HepG2 (cell line): ENCODE results near the gene ZNF587B. TPM values are rescaled to one million over a fixed set of nuclear protein-coding genes. Genes with fewer than 3 reads are reported as not detected.

Experiments used
- ATAC-seq: fragments of 200-7000 bp; cut with Tn5 transposase; 3 replicates; pipeline ENCODE4 v1.9.1; 2020; ENCODE audit warnings: mild to moderate bottlenecking, moderate library complexity
- BruUV-seq: library from RNA; stranded (reverse); fragments of 400-500 nt; replicated peaks from 2 replicates; lab custom pipeline; 2021; lab: Mats Ljungman, UMichigan
- CTCF ChIA-PET: fragments of 300-600 bp; formaldehyde crosslinking; extraction: SDS; loops from one replicate; lab custom pipeline; 2021; ENCODE audit warnings: low total read pairs, inconsistent platforms, low intra/inter-chr PET ratio; lab: Yijun Ruan, JAX
- POLR2A ChIA-PET: fragments of 350-600 bp; sonication (Branson Sonifier 250); formaldehyde crosslinking; loops from one replicate; lab custom pipeline; 2020; ENCODE audit warnings: antibody characterized with exemption, inconsistent platforms; lab: Yijun Ruan, JAX
- DNase-seq: peaks from one replicate; pipeline ENCODE4 v3.0.0-alpha.2; 2015; ENCODE audit warnings: low spot score
- FAIRE-seq: peaks from 3 replicates; lab custom pipeline; 2011; peaks lifted over from hg19 to GRCh38; lab: Jason Lieb, UNC
- H2AFZ ChIP-seq: one replicate; pipeline ENCODE4 v1.6.1; 2011; ENCODE audit warnings: low read length, inconsistent platforms
- H3K27ac ChIP-seq: fragments of 300-600 bp; 3 replicates; pipeline ENCODE4 v1.8.0; 2011; ENCODE audit warnings: mixed run types, mild to moderate bottlenecking, mixed read lengths, low read length, inconsistent platforms; ENCODE audit not compliant: insufficient read depth; ENCODE audit errors: extremely low read length
- H3K27me3 ChIP-seq, 2 experiments: fragments of 200-600 bp in 1 of 2; 2 replicates in 1 of 2; 3 replicates in 1 of 2; pipeline versions ENCODE4 v1.6.0 to v1.8.0; 2011; ENCODE audit warnings: low read length in 2 of 2, mild to moderate bottlenecking in 2 of 2, moderate library complexity in 2 of 2, inconsistent platforms in 1 of 2; ENCODE audit not compliant: insufficient read depth in 2 of 2, control insufficient read depth in 1 of 2
- H3K36me3 ChIP-seq, 2 experiments: fragments of 200-600 bp in 1 of 2; replicated peaks in 1 of 2; 2 replicates in 1 of 2; 3 replicates in 1 of 2; pipeline versions ENCODE4 v1.5.1 to v1.8.0; 2011; ENCODE audit warnings: low read length in 2 of 2, inconsistent platforms in 1 of 2; ENCODE audit not compliant: insufficient read depth in 2 of 2, control insufficient read depth in 1 of 2
- H3K4me1 ChIP-seq: 2 replicates; pipeline ENCODE4 v1.5.1; 2012; ENCODE audit warnings: low read length, inconsistent platforms; ENCODE audit not compliant: insufficient read depth
- H3K4me2 ChIP-seq: 2 replicates; pipeline ENCODE4 v1.6.0; 2011; ENCODE audit warnings: low read depth, low read length, inconsistent platforms
- H3K4me3 ChIP-seq, 3 experiments: fragments of 200-600 bp in 1 of 3; sonication (generic), shearing (Covaris generic) in 1 of 3; replicated peaks in 1 of 3; 2 replicates each; pipeline ENCODE4 v1.5.1; 2011 to 2016; ENCODE audit warnings: low read length in 3 of 3, inconsistent platforms in 2 of 3, low read depth in 2 of 3, mild to moderate bottlenecking in 2 of 3, control low read depth in 1 of 3, mixed read lengths in 1 of 3; ENCODE audit not compliant: insufficient read depth in 1 of 3
- H3K79me2 ChIP-seq: one replicate; pipeline ENCODE4 v1.6.1; 2011; ENCODE audit warnings: low read length, inconsistent platforms; ENCODE audit not compliant: insufficient read depth
- H3K9ac ChIP-seq: 2 replicates; pipeline ENCODE4 v1.6.0; 2011; ENCODE audit warnings: mild to moderate bottlenecking, low read depth, low read length, inconsistent platforms; ENCODE audit not compliant: insufficient read depth
- H3K9me3 ChIP-seq: 2 replicates; pipeline ENCODE4 v1.5.1; 2012; ENCODE audit warnings: mild to moderate bottlenecking, low read length
- H4K20me1 ChIP-seq: 2 replicates; pipeline ENCODE4 v1.6.0; 2011; ENCODE audit warnings: inconsistent platforms, mild to moderate bottlenecking, low read length, moderate library complexity; ENCODE audit not compliant: insufficient read depth
- HNF4A ChIP-seq: sonication (generic); formaldehyde crosslinking; IDR thresholded peaks from 2 replicates; pipeline ENCODE4 v1.4.0; 2020; ENCODE audit warnings: missing genetic modification reagents
- MYC ChIP-seq: sonication (generic); formaldehyde crosslinking; IDR thresholded peaks from 2 replicates; pipeline ENCODE4 v1.9.0; 2021; ENCODE audit warnings: missing genetic modification reagents, borderline replicate concordance
- MZF1 ChIP-seq: sonication (generic); formaldehyde crosslinking; IDR thresholded peaks from 2 replicates; pipeline ENCODE4 v1.8.1; 2023; ENCODE audit warnings: mild to moderate bottlenecking, missing genetic modification reagents, borderline replicate concordance
- NR2F6 ChIP-seq, 2 experiments: IDR thresholded peaks; 2 replicates each; pipeline ENCODE4 v1.6.1; 2016; ENCODE audit warnings: antibody characterized with exemption in 1 of 2, mild to moderate bottlenecking in 1 of 2
- SOX6 ChIP-seq, 2 experiments: fragments of 450-650 bp in 1 of 2; sonication (generic) in 1 of 2; formaldehyde crosslinking in 1 of 2; IDR thresholded peaks; 2 replicates each; pipeline versions ENCODE4 v1.4.0 to v1.6.1; 2017 to 2020; ENCODE audit warnings: antibody characterized with exemption in 1 of 2, mild to moderate bottlenecking in 1 of 2, missing genetic modification reagents in 1 of 2
- ZFYVE20 ChIP-seq: sonication (generic); formaldehyde crosslinking; IDR thresholded peaks from 2 replicates; pipeline ENCODE4 v1.8.0; 2023; ENCODE audit warnings: low read depth, mild to moderate bottlenecking, moderate library complexity, missing genetic modification reagents, borderline replicate concordance
- ZNF777 ChIP-seq: sonication (generic); formaldehyde crosslinking; IDR thresholded peaks from 2 replicates; pipeline ENCODE4 v1.4.0; 2020; ENCODE audit warnings: missing genetic modification reagents
- ZZZ3 ChIP-seq: sonication (generic); formaldehyde crosslinking; IDR thresholded peaks from 2 replicates; pipeline ENCODE4 v1.4.0; 2020; ENCODE audit warnings: missing genetic modification reagents, mild to moderate bottlenecking, borderline replicate concordance
- WGBS: methylation state at CpG from one replicate; pipeline ENCODE4 v1.1.6; 2017; ENCODE audit warnings: low lambda C conversion rate; 5-methylcytosine and 5-hydroxymethylcytosine counted together
- in situ Hi-C: cut with HindIII; loops from 2 replicates; pipeline ENCODE4 v1.10.0; 2017; ENCODE audit warnings: low pct_unique_long_range_greater_than_20kb; ENCODE audit not compliant: extremely low pct_ligation_motif_present
- intact Hi-C: fragments of 100-400 bp; cut with micrococcal nuclease; formaldehyde crosslinking; loops from one replicate; pipeline ENCODE4 v1.10.0; 2022; ENCODE audit not compliant: unreplicated experiment
- polyA plus RNA-seq, 8 experiments: library from polyadenylated mRNA; depleted of rRNA in 3 of 8; stranded (reverse) in 7 of 8; unstranded in 1 of 8; fragments of >200 nt; fragmentation: Illumina TruSeq in 4 of 8; extraction: Trizol in 4 of 8; gene quantifications; 2 replicates each; pipeline versions ENCODE4 v1.2.1 to v1.2.3, GENCODE V29; 2011 to 2016; ENCODE audit warnings: low read depth in 4 of 8, missing spikeins in 1 of 8, mixed read lengths in 1 of 8; ENCODE audit not compliant: insufficient read depth in 1 of 8
- total RNA-seq, 5 experiments: library from RNA; depleted of rRNA; stranded (reverse); fragments of >200 nt; fragmentation: Illumina TruSeq; extraction: Trizol; gene quantifications; 2 replicates each; pipeline ENCODE4 v1.2.3, GENCODE V29; 2016; ENCODE audit warnings: low read depth in 1 of 5
- TF ChIP-seq, protein P1 (sequence below): sonication (generic); formaldehyde crosslinking; conservative IDR thresholded peaks from 2 replicates; pipeline ENCODE4 v1.8.1; 2023; ENCODE audit warnings: missing genetic modification reagents
- TF ChIP-seq, protein P2 (sequence below): IDR thresholded peaks from 2 replicates; pipeline ENCODE4 v1.6.1; 2012; ENCODE audit warnings: low read depth, low read length, improper control_type of control experiment
- TF ChIP-seq, protein P3 (sequence below): sonication (generic); formaldehyde crosslinking; IDR thresholded peaks from 2 replicates; pipeline ENCODE4 v1.4.0; 2020; ENCODE audit warnings: mild to moderate bottlenecking, missing genetic modification reagents, borderline replicate concordance
- TF ChIP-seq, protein P4 (sequence below): sonication (generic); formaldehyde crosslinking; IDR thresholded peaks from 2 replicates; pipeline ENCODE4 v1.4.0; 2020; ENCODE audit warnings: missing genetic modification reagents
- TF ChIP-seq, protein P5 (sequence below): sonication (generic); formaldehyde crosslinking; IDR thresholded peaks from 2 replicates; pipeline ENCODE4 v1.8.0; 2022; ENCODE audit warnings: mild to moderate bottlenecking, missing genetic modification reagents, moderate library complexity

Gene ZNF587B
- total and polyA plus RNA-seq, 2 of the 13 experiments (the other 11 are each of a cell fraction or from before 2014, with no cell fraction given), result 5.2 to 29.9 TPM

DNA sequence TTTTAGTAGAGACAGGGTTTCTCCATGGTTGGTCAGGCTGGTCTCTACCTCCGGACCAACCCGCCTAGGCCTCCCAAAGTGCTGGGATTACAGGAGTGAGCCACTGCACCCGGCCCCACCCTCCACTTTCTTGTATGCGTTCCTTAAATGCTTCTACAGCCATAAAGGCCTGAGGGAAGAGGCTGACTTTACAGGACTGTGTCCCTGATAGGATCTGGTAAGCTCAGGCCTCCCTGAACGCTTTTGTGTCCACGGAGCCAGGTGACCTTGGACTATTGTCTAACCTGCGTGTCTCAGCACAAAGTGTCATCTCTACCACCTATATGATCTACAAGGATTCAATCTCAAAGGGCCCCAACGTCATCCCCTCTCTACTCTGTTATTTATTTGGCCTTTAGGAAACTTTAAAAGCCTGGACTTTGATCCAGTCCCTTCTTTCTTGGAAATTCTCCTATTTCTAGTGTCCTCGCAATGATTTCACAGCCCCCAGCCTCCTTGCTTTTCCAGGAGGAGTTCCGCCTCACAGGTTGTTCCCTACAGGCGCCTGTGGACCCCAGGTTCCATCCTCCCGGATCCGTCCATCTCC, 16.1 kb upstream of the ZNF587B start:
- Histone ChIP-seq H3K36me3 (peaks cover 3 to 9% of the 10 kb centered on the region in 2 experiments; a peak in 4 of 5 replicates), H3K79me2 (peaks cover 20% of the 10 kb centered on the region), H4K20me1 (peaks cover 3% of the 10 kb centered on the region; the same call in 1 of the 2 replicates), H3K9ac (peak overlapping the region; percentile 92), H3K4me2 (peak overlapping the region; percentile 88), H3K4me1 (peaks cover 65% of the 10 kb centered on the region), H3K27me3 (no peaks in the 10 kb centered on the region; a peak in 1 of 5 replicates), H2AFZ (no peak overlapping the region), H3K4me3 (peak overlapping the region; percentile 87 to 99 (median 91)), H3K27ac (peak overlapping the region; percentile 92), H3K9me3 (no peaks in the 10 kb centered on the region)
- CTCF ChIA-PET, result no interaction called here
- intact Hi-C loops, result no loop called here
- BruUV-seq, result TSS peak; percentile 72
- POLR2A ChIA-PET, result interaction anchor here (0.6 to 1.7 kb wide), 3 partner anchors 10 to 379 kb away, joined by 3 to 5 read pairs (median 3); partner anchors contain the start of genes ZNF551 and ZNF749
- in situ Hi-C loops, result no loop called here
- FAIRE-seq, result no peak
- 6% methylated on average over 13 of the region's 13 CpGs for WGBS
- ATAC-seq, result peak; percentile 9
- peak; percentile 12 for DNase-seq
- TF ChIP-seq MYC (CRISPR knock-in tag) (no peak), ZZZ3 (0 out of 2 replicates have a peak, but pooled peaks have one; percentile 0), MZF1 (0 out of 2 replicates have a peak, but pooled peaks have one; percentile 28), ZNF777 (CRISPR knock-in tag) (0 out of 2 replicates have a peak, but pooled peaks have one; percentile 15), ZFYVE20 (CRISPR knock-in tag) (no peak), SOX6 (IDR thresholded peaks at IDR 0.05) (no peak), SOX6 (CRISPR knock-in tag; IDR thresholded peaks at IDR 0.05) (0 out of 2 replicates have a peak, but pooled peaks have one; percentile 1), HNF4A (CRISPR knock-in tag) (peak; percentile 45; the same call in 1 of the 2 replicates), NR2F6 (IDR thresholded peaks at IDR 0.05) (no peak), NR2F6 (CRISPR knock-in tag; IDR thresholded peaks at IDR 0.05) (no peak)
- TF ChIP-seq, protein P1, sequence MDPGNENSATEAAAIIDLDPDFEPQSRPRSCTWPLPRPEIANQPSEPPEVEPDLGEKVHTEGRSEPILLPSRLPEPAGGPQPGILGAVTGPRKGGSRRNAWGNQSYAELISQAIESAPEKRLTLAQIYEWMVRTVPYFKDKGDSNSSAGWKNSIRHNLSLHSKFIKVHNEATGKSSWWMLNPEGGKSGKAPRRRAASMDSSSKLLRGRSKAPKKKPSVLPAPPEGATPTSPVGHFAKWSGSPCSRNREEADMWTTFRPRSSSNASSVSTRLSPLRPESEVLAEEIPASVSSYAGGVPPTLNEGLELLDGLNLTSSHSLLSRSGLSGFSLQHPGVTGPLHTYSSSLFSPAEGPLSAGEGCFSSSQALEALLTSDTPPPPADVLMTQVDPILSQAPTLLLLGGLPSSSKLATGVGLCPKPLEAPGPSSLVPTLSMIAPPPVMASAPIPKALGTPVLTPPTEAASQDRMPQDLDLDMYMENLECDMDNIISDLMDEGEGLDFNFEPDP, result 0 out of 2 replicates have a peak, but pooled peaks have one; percentile 51
- TF ChIP-seq, protein P2, sequence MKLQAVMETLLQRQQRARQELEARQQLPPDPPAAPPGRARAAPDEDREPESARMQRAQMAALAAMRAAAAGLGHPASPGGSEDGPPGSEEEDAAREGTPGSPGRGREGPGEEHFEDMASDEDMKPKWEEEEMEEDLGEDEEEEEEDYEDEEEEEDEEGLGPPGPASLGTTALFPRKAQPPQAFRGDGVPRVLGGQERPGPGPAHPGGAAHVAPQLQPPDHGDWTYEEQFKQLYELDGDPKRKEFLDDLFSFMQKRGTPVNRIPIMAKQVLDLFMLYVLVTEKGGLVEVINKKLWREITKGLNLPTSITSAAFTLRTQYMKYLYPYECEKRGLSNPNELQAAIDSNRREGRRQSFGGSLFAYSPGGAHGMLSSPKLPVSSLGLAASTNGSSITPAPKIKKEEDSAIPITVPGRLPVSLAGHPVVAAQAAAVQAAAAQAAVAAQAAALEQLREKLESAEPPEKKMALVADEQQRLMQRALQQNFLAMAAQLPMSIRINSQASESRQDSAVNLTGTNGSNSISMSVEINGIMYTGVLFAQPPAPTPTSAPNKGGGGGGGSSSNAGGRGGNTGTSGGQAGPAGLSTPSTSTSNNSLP, result no peak
- TF ChIP-seq, protein P3, sequence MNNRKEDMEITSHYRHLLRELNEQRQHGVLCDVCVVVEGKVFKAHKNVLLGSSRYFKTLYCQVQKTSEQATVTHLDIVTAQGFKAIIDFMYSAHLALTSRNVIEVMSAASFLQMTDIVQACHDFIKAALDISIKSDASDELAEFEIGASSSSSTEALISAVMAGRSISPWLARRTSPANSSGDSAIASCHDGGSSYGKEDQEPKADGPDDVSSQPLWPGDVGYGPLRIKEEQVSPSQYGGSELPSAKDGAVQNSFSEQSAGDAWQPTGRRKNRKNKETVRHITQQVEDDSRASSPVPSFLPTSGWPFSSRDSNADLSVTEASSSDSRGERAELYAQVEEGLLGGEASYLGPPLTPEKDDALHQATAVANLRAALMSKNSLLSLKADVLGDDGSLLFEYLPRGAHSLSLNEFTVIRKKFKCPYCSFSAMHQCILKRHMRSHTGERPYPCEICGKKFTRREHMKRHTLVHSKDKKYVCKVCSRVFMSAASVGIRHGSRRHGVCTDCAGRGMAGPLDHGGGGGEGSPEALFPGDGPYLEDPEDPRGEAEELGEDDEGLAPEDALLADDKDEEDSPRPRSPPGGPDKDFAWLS, result peak; percentile 52; the same call in 1 of the 2 replicates
- TF ChIP-seq, protein P4, sequence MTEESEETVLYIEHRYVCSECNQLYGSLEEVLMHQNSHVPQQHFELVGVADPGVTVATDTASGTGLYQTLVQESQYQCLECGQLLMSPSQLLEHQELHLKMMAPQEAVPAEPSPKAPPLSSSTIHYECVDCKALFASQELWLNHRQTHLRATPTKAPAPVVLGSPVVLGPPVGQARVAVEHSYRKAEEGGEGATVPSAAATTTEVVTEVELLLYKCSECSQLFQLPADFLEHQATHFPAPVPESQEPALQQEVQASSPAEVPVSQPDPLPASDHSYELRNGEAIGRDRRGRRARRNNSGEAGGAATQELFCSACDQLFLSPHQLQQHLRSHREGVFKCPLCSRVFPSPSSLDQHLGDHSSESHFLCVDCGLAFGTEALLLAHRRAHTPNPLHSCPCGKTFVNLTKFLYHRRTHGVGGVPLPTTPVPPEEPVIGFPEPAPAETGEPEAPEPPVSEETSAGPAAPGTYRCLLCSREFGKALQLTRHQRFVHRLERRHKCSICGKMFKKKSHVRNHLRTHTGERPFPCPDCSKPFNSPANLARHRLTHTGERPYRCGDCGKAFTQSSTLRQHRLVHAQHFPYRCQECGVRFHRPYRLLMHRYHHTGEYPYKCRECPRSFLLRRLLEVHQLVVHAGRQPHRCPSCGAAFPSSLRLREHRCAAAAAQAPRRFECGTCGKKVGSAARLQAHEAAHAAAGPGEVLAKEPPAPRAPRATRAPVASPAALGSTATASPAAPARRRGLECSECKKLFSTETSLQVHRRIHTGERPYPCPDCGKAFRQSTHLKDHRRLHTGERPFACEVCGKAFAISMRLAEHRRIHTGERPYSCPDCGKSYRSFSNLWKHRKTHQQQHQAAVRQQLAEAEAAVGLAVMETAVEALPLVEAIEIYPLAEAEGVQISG, result 0 out of 2 replicates have a peak, but pooled peaks have one; percentile 12
- TF ChIP-seq, protein P5, sequence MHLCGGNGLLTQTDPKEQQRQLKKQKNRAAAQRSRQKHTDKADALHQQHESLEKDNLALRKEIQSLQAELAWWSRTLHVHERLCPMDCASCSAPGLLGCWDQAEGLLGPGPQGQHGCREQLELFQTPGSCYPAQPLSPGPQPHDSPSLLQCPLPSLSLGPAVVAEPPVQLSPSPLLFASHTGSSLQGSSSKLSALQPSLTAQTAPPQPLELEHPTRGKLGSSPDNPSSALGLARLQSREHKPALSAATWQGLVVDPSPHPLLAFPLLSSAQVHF, result no peak
